Fibroblast of lung (primary cell): ENCODE measurements around the gene RAPGEF5. TPM values are rescaled to one million over a fixed set of nuclear protein-coding genes. Genes with fewer than 3 reads are reported as not detected.
"Not testable (repeated sequence)": the region's sequence is repeated elsewhere in the genome, so short reads cannot be mapped to it uniquely, and the experiment has no call there.

Experiments used
- DNase-seq, 2 donors: peaks; one replicate each; pipeline versions ENCODE4 v3.0.0 to v3.0.0-alpha.2; 2010; ENCODE audit warnings: low read depth in 2 of 2
- H2AFZ ChIP-seq: 2 replicates; pipeline ENCODE4 v1.5.1; 2012; ENCODE audit warnings: low read length, control low read depth, inconsistent platforms
- H3K27ac ChIP-seq: 2 replicates; pipeline ENCODE4 v1.5.1; 2011; ENCODE audit warnings: low read length, control low read depth; ENCODE audit not compliant: insufficient read depth
- H3K27me3 ChIP-seq: 2 replicates; pipeline ENCODE4 v1.5.1; 2011; ENCODE audit warnings: mild to moderate bottlenecking, low read length; ENCODE audit not compliant: control insufficient read depth, insufficient read depth
- H3K36me3 ChIP-seq: 2 replicates; pipeline ENCODE4 v1.5.1; 2011; ENCODE audit warnings: low read length; ENCODE audit not compliant: control insufficient read depth, insufficient read depth
- H3K4me1 ChIP-seq: 2 replicates; pipeline ENCODE4 v1.5.1; 2011; ENCODE audit warnings: low read length; ENCODE audit not compliant: control insufficient read depth, insufficient read depth; ENCODE audit errors: extremely low read depth
- H3K4me2 ChIP-seq: 2 replicates; pipeline ENCODE4 v1.5.1; 2011; ENCODE audit warnings: low read length, control low read depth; ENCODE audit not compliant: insufficient read depth; ENCODE audit errors: extremely low read depth
- H3K4me3 ChIP-seq, 4 experiments: fragments of 200-600 bp in 1 of 4; sonication (generic) in 1 of 4; replicated peaks in 1 of 4; 2 replicates each; pipeline ENCODE4 v1.5.1; 2011 to 2016; ENCODE audit warnings: low read length in 4 of 4, low read depth in 3 of 4, mild to moderate bottlenecking in 3 of 4, control low read depth in 2 of 4, inconsistent platforms in 1 of 4, mixed read lengths in 1 of 4; ENCODE audit not compliant: insufficient read depth in 1 of 4; ENCODE audit errors: control extremely low read depth in 1 of 4
- H3K79me2 ChIP-seq: 2 replicates; pipeline ENCODE4 v1.5.1; 2012; ENCODE audit warnings: mild to moderate bottlenecking, low read length, inconsistent platforms; ENCODE audit not compliant: control insufficient read depth, insufficient read depth
- H3K9ac ChIP-seq: 2 replicates; pipeline ENCODE4 v1.5.1; 2011; ENCODE audit warnings: mild to moderate bottlenecking, low read length, control low read depth; ENCODE audit not compliant: insufficient read depth
- H3K9me3 ChIP-seq: 2 replicates; pipeline ENCODE4 v1.5.1; 2012; ENCODE audit warnings: low read depth, low read length; ENCODE audit not compliant: control insufficient read depth, insufficient read depth
- H4K20me1 ChIP-seq: 2 replicates; pipeline ENCODE4 v1.5.1; 2011; ENCODE audit warnings: low read length; ENCODE audit not compliant: control insufficient read depth, insufficient read depth; ENCODE audit errors: extremely low read depth
- EZH2 ChIP-seq: IDR thresholded peaks from 2 replicates; pipeline ENCODE4 v1.5.1; 2012; ENCODE audit warnings: low read length, control low read depth, mild to moderate bottlenecking; ENCODE audit errors: missing control alignments
- polyA plus RNA-seq, 2 donors: library from polyadenylated mRNA; depleted of rRNA in 1 of 2; stranded (reverse) in 1 of 2; unstranded in 1 of 2; fragments of >200 nt; gene quantifications; 2 replicates each; pipeline ENCODE4 v1.2.1, GENCODE V29; 2011 to 2012; ENCODE audit warnings: missing spikeins in 1 of 2
- total RNA-seq: library from RNA; depleted of rRNA; stranded (reverse); fragments of >200 nt; gene quantifications from 2 replicates; pipeline ENCODE4 v1.2.1, GENCODE V29; 2014
- TF ChIP-seq, protein P1 (sequence below), 2 donors: IDR thresholded peaks in 1 of 2; conservative IDR thresholded peaks in 1 of 2; 1 replicate in 1 of 2; 2 replicates in 1 of 2; pipeline ENCODE4 v1.5.1; 2011 to 2012; ENCODE audit warnings: low read length in 2 of 2, control low read depth in 1 of 2, inconsistent platforms in 1 of 2, low read depth in 1 of 2, mild to moderate bottlenecking in 1 of 2

RAPGEF5 gene
- total and polyA plus RNA-seq, 2 donors (not counting 1 experiment from before 2014, with no cell fraction given), result 1.4 to 1.5 TPM

DNA sequence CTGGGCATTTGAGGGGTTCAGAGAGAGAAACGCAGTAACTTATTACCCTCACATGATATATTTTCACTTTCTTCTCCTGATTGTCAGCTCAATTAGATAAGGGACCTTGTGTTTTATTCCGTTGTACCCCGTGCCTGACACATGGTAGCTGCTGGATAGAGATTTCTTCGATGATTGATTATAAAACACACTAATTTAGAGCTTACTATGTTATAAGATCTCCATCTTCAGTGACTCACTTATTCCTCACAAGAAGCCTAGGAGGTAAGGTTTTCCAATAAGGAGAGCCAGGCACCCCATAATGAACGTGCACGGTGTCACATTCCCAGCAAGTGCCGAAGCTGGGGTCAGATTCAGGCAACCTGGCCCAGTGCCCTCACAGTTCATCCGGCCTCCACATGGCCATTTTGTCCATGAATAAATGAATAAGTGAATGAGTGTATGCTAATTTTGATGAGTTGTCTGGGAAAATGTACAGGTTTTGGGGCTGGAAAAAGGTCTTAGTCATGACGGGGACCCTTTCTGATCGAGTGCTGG lies 273.2 kb downstream of the RAPGEF5 start:
- Histone ChIP-seq H3K27ac (no peak overlapping the region), H2AFZ (peak overlapping the region; percentile 98)

DNA sequence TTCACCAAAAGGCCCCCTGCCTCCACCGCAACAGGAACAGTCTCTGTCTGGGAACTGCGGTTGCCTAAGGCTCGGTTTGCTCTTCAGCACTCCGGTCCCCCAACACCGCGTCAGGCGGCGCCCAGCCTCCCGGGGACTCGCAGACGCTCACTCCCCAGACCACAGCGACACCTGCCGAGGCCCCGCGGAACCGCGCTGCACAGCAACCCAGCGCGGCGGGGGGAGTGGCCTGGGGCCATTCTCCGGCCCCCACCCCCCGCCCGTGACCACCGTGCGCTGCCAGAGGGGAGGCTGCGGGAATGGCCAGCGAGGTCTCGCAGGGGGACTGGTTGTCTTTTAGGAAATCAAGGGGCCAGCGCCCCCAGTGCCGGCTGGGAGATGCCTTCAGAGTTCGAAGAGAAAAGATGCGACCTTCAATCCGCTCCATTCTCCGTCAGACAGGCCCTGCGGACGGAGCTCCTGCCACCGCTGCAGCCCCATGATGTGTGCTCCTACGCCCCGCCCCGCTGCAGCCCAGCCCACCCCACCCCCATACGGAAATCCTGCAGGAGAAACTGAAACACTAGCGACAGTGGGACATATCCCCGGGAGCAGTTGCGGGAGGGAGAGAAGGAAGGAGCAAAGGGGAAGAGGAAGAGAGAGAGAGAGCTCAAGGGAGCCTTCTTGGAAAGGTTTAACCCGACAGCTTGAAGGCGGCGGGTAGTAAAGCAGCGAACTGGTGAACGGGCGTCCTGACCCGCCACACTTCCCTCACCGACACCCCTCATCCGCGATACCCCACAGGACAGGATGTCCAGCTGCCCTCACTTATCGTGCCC lies 273.9 kb downstream of the RAPGEF5 start:
- peak overlapping the region; percentile 62 to 84 (median 74) for H3K4me3 ChIP-seq
- no peaks in the 10 kb centered on the region for H3K4me1 ChIP-seq
- H3K4me2 ChIP-seq, result peak overlapping the region; percentile 97
- H2AFZ ChIP-seq, result peak overlapping the region; percentile 98
- peak overlapping the region; percentile 52 for H3K9ac ChIP-seq
- no peaks in the 10 kb centered on the region for H3K36me3 ChIP-seq
- H4K20me1 ChIP-seq, result no peaks in the 10 kb centered on the region
- TF ChIP-seq, protein P1, sequence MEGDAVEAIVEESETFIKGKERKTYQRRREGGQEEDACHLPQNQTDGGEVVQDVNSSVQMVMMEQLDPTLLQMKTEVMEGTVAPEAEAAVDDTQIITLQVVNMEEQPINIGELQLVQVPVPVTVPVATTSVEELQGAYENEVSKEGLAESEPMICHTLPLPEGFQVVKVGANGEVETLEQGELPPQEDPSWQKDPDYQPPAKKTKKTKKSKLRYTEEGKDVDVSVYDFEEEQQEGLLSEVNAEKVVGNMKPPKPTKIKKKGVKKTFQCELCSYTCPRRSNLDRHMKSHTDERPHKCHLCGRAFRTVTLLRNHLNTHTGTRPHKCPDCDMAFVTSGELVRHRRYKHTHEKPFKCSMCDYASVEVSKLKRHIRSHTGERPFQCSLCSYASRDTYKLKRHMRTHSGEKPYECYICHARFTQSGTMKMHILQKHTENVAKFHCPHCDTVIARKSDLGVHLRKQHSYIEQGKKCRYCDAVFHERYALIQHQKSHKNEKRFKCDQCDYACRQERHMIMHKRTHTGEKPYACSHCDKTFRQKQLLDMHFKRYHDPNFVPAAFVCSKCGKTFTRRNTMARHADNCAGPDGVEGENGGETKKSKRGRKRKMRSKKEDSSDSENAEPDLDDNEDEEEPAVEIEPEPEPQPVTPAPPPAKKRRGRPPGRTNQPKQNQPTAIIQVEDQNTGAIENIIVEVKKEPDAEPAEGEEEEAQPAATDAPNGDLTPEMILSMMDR (conservative IDR thresholded peaks at IDR 0.05 in 1 of 2, IDR thresholded peaks at IDR 0.05 in 1 of 2; ENCODE audit: low read depth in 1 of 2, low read length in 2 of 2), result peak; percentile 77 to 86
- TF ChIP-seq EZH2, result no peak
- peak overlapping the region; percentile 17 for H3K27ac ChIP-seq
- no peaks in the 10 kb centered on the region for H3K79me2 ChIP-seq
- H3K9me3 ChIP-seq, result no peaks in the 10 kb centered on the region
- peaks cover 6% of the 10 kb centered on the region for H3K27me3 ChIP-seq
- peak; percentile 68 to 72 for DNase-seq

More for the DNA sequence above, 273.2 kb downstream of the RAPGEF5 start:
- Histone ChIP-seq H3K4me3 (peak overlapping the region; percentile 62 to 84 (median 74)), H4K20me1 (no peaks in the 10 kb centered on the region), H3K27me3 (peaks cover 6% of the 10 kb centered on the region), H3K9me3 (no peaks in the 10 kb centered on the region), H3K79me2 (no peaks in the 10 kb centered on the region), H3K4me1 (no peaks in the 10 kb centered on the region), H3K36me3 (no peaks in the 10 kb centered on the region), H3K9ac (peak overlapping the region; percentile 52), H3K4me2 (peak overlapping the region; percentile 97)
- peak; percentile 18 to 24 for DNase-seq
- TF ChIP-seq, protein P1 (conservative IDR thresholded peaks at IDR 0.05 in 1 of 2, IDR thresholded peaks at IDR 0.05 in 1 of 2; ENCODE audit: low read depth in 1 of 2, low read length in 2 of 2), result no peak
- TF ChIP-seq EZH2, result no peak

DNA sequence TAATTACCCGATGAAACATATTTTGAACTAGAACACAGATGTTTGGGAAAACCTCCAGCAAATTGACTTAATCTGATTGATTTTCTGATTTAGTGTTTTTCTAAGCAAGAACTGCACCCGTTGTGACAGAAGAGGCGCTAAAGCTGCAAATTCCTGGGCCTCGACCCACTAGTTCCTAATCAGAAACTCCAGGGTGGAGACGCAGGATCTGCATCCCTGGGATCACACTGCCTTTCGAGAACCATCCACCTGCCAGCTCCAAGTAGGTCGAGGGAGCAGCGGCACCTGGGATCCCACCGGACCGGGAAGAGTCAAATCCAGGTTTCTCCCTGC lies 274.4 kb downstream of the RAPGEF5 start:
- Histone ChIP-seq H2AFZ (peak overlapping the region; percentile 85), H3K9me3 (no peaks in the 10 kb centered on the region), H3K27me3 (peaks cover 6% of the 10 kb centered on the region), H3K36me3 (no peaks in the 10 kb centered on the region), H3K27ac (no peak overlapping the region), H3K4me1 (no peaks in the 10 kb centered on the region), H3K9ac (peak overlapping the region; percentile 26), H4K20me1 (no peaks in the 10 kb centered on the region), H3K4me3 (peak overlapping the region; percentile 58 to 84 (median 69)), H3K4me2 (peak overlapping the region; percentile 97), H3K79me2 (no peaks in the 10 kb centered on the region)
- no peak for TF ChIP-seq EZH2
- TF ChIP-seq, protein P1 (conservative IDR thresholded peaks at IDR 0.05 in 1 of 2, IDR thresholded peaks at IDR 0.05 in 1 of 2; ENCODE audit: low read depth in 1 of 2, low read length in 2 of 2), result no peak
- DNase-seq, result no peak

DNA sequence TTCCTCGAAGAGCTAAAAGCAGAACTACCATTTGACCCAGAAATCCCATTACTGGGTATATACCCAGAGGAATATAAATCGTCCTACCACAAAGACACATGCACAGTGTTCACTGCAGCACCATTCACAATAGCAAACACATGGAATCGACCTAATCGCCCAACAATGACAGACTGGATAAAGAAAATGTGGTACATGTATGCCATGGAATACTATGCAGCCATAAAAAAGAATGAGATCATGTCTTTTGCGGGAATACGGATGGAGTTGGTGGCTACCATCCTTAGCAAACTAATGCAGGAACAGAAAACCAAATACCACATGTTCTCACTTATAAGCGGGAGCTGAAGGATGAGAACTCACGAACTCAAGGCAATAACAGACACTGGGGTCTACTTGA lies 276.7 kb downstream of the RAPGEF5 start:
- not testable (repeated sequence) for H3K4me3 ChIP-seq, H3K36me3 ChIP-seq, H3K4me2 ChIP-seq, H2AFZ ChIP-seq, H3K9ac ChIP-seq, H4K20me1 ChIP-seq, H3K9me3 ChIP-seq, H3K27ac ChIP-seq, H3K79me2 ChIP-seq, H3K27me3 ChIP-seq, DNase-seq, H3K4me1 ChIP-seq
